MCF 10A (cell line): ENCODE data around the gene FRMPD1. TPM values are rescaled to one million over a fixed set of nuclear protein-coding genes. Genes with fewer than 3 reads are reported as not detected.

ENCODE experiments used
- BruUV-seq: library from RNA; stranded (reverse); fragments of 400-500 nt; replicated peaks from 2 replicates; lab custom pipeline; 2021; lab: Mats Ljungman, UMichigan
- CTCF ChIA-PET: fragments of 300-600 bp; sonication (Branson Sonifier 250); formaldehyde crosslinking; extraction: SDS; loops from one replicate; lab custom pipeline; 2021; ENCODE audit warnings: antibody characterized with exemption, inconsistent platforms; lab: Yijun Ruan, JAX
- POLR2A ChIA-PET: fragments of 300-600, 350-650 bp; sonication (Branson Sonifier 250); formaldehyde crosslinking; extraction: SDS; loops from one replicate; lab custom pipeline; 2020; ENCODE audit warnings: antibody characterized with exemption, inconsistent platforms; lab: Yijun Ruan, JAX
- DNase-seq: peaks from one replicate; pipeline ENCODE4 v3.0.0-alpha.2; 2018; ENCODE audit not compliant: unreplicated experiment
- H3K27ac Mint-ChIP-seq: one replicate; pipeline ENCODE4 v1.8.0; 2022; ENCODE audit warnings: mild to moderate bottlenecking, low read depth, mixed read lengths; ENCODE audit not compliant: unreplicated experiment
- H3K27me3 Mint-ChIP-seq: one replicate; pipeline ENCODE4 v1.8.0; 2022; ENCODE audit warnings: mixed read lengths; ENCODE audit not compliant: insufficient read depth, unreplicated experiment
- H3K36me3 Mint-ChIP-seq: one replicate; pipeline ENCODE4 v1.8.0; 2022; ENCODE audit warnings: mild to moderate bottlenecking, moderate library complexity, mixed read lengths; ENCODE audit not compliant: insufficient read depth, unreplicated experiment
- H3K4me1 Mint-ChIP-seq: one replicate; pipeline ENCODE4 v1.8.0; 2022; ENCODE audit warnings: mixed read lengths; ENCODE audit not compliant: insufficient read depth, unreplicated experiment
- H3K4me3 Mint-ChIP-seq: one replicate; pipeline ENCODE4 v1.8.0; 2022; ENCODE audit warnings: mild to moderate bottlenecking, moderate library complexity, mixed read lengths; ENCODE audit not compliant: unreplicated experiment
- H3K9me3 Mint-ChIP-seq: one replicate; pipeline ENCODE4 v1.8.0; 2022; ENCODE audit warnings: mixed read lengths; ENCODE audit not compliant: unreplicated experiment
- CTCF ChIP-seq: fragments of 200-600 bp; IDR thresholded peaks from one replicate; pipeline ENCODE4 v1.8.0; 2022; ENCODE audit warnings: antibody characterized with exemption, mild to moderate bottlenecking; ENCODE audit not compliant: unreplicated experiment
- intact Hi-C: fragments of 100-400 bp; cut with micrococcal nuclease; formaldehyde crosslinking; loops from 2 replicates; pipeline ENCODE4 v1.14.1; 2022
- total RNA-seq: library from RNA; stranded (reverse); gene quantifications from 2 replicates; pipeline ENCODE4 v1.2.3, GENCODE V29; 2022

FRMPD1 gene
- total RNA-seq, 1 experiment from 2014 or later = not detected

- no peaks in the 10 kb centered on the region for H3K4me1 Mint-ChIP-seq
- intact Hi-C loops = no loop called here
Measured at GRCh38 chr9:37739222-37739621, 88.5 kb downstream of the FRMPD1 start.

GRCh38 chr9:37740128-37740527 is 89.4 kb downstream of the FRMPD1 start:
- Mint-ChIP-seq H3K27ac (no peak overlapping the region), H3K27me3 (no peaks in the 10 kb centered on the region), H3K9me3 (no peaks in the 10 kb centered on the region), H3K4me1 (no peaks in the 10 kb centered on the region), H3K4me3 (no peak overlapping the region), H3K36me3 (no peaks in the 10 kb centered on the region)
- no peak for TF ChIP-seq CTCF
- no TSS peak for BruUV-seq
- POLR2A ChIA-PET = no interaction called here
- CTCF ChIA-PET = no interaction called here
- no peak for DNase-seq
- intact Hi-C loops = no loop called here

More at GRCh38 chr9:37739222-37739621, 88.5 kb downstream of the FRMPD1 start:
- no peak for TF ChIP-seq CTCF
- H3K27ac Mint-ChIP-seq = no peak overlapping the region
- ChIA-PET CTCF (no interaction called here), POLR2A (no interaction called here)
- no TSS peak for BruUV-seq
- no peaks in the 10 kb centered on the region for H3K9me3 Mint-ChIP-seq
- H3K4me3 Mint-ChIP-seq = no peak overlapping the region
- peaks cover 5% of the 10 kb centered on the region for H3K27me3 Mint-ChIP-seq
- no peak for DNase-seq
- H3K36me3 Mint-ChIP-seq = no peaks in the 10 kb centered on the region

- intact Hi-C loops = no loop called here
- ChIA-PET CTCF (no interaction called here), POLR2A (interaction anchor here (0.5 kb wide), 1 partner anchor 148 kb away, joined by 3 read pairs; the partner anchor contains the start of gene TOMM5)
- no peak overlapping the region for H3K27ac Mint-ChIP-seq
- no peak overlapping the region for H3K4me3 Mint-ChIP-seq
- DNase-seq = no peak
- no peaks in the 10 kb centered on the region for H3K36me3 Mint-ChIP-seq
- H3K9me3 Mint-ChIP-seq = no peaks in the 10 kb centered on the region
- no peak for TF ChIP-seq CTCF
- H3K27me3 Mint-ChIP-seq = no peaks in the 10 kb centered on the region
- no peaks in the 10 kb centered on the region for H3K4me1 Mint-ChIP-seq
- BruUV-seq = no TSS peak
Measured at GRCh38 chr9:37740631-37741328, 90.0 kb downstream of the FRMPD1 start.

GRCh38 chr9:37745970-37746369 is 95.2 kb downstream of the FRMPD1 start:
- TF ChIP-seq CTCF = no peak
- POLR2A ChIA-PET = interaction anchor here (0.7 to 1.5 kb wide), 3 partner anchors 9 to 151 kb away, joined by 3 to 6 read pairs (median 5); no protein-coding TSS in a partner anchor
- DNase-seq = no peak
- no peaks in the 10 kb centered on the region for H3K4me1 Mint-ChIP-seq
- H3K9me3 Mint-ChIP-seq = no peaks in the 10 kb centered on the region
- no peak overlapping the region for H3K4me3 Mint-ChIP-seq
- H3K27me3 Mint-ChIP-seq = no peaks in the 10 kb centered on the region
- CTCF ChIA-PET = interaction anchor here (0.6 to 1.2 kb wide), 4 partner anchors 9 to 552 kb away, joined by 3 to 4 read pairs (median 3); no protein-coding TSS in a partner anchor
- intact Hi-C loops = no loop called here
- H3K36me3 Mint-ChIP-seq = no peaks in the 10 kb centered on the region
- H3K27ac Mint-ChIP-seq = no peak overlapping the region
- BruUV-seq = no TSS peak
